ENCODE data around the gene GREB1L.

DNA sequence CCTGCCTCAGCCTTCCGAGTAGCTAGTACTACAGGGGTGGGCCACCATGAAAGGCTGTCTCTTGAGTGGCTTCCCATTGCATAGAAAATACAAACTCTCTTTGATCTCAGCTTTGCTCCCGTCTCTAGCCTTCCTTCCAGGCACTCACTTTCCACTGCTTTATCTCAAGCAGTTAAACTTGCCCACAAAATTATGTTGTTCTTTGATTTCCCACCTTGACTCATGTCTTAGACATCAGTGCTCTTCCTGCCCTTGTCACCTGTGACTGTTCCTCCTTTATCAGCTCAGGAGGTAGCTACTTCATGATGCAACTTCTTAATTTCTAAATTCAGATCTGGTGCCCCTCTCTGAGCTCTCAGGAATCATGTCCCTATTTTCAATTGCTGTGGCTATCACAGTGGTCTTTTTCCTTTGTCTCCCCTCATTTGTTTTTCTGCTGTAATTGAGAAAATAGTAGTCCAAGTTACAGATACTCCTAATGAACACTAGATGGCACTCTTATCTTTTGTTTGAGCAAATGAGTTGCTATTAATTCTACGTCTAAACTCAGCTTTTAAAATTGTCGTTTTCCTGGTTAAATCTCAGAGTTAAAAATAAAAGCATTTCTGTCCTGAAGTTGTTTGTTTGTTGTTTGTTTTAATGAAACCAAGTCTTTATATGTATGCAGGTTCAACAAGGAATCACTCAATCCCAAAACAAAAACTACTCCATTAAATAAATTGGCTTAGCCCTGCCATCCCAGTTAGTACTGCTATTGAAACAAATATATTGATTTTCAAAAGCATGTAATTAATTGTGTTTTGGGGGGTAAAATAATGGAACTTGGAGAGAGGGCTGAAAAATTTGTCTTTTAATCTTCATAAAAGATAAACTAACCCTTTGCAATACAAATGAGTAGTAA is 46.9 kb upstream of the GREB1L start:
- TF ChIP-seq, protein P1, sequence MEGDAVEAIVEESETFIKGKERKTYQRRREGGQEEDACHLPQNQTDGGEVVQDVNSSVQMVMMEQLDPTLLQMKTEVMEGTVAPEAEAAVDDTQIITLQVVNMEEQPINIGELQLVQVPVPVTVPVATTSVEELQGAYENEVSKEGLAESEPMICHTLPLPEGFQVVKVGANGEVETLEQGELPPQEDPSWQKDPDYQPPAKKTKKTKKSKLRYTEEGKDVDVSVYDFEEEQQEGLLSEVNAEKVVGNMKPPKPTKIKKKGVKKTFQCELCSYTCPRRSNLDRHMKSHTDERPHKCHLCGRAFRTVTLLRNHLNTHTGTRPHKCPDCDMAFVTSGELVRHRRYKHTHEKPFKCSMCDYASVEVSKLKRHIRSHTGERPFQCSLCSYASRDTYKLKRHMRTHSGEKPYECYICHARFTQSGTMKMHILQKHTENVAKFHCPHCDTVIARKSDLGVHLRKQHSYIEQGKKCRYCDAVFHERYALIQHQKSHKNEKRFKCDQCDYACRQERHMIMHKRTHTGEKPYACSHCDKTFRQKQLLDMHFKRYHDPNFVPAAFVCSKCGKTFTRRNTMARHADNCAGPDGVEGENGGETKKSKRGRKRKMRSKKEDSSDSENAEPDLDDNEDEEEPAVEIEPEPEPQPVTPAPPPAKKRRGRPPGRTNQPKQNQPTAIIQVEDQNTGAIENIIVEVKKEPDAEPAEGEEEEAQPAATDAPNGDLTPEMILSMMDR (IDR thresholded peaks at IDR 0.05) = peak; percentile 60 to 80 (median 68)
- no peak for TF ChIP-seq POLR2A (IDR thresholded peaks at IDR 0.05)

All from right lobe of liver (tissue), 4 donors.